ENCODE data around the gene FARP2.

Gene FARP2

GRCh38 chr2:241324775-241325174, 31.3 kb upstream of the FARP2 start:
- in situ Hi-C loops (cut with HindIII; ENCODE audit: low sequenced_read_pairs), result loop anchor here (5.0 kb wide), 1 partner anchor 108 kb away; no protein-coding TSS in a partner anchor

- in situ Hi-C loops (cut with HindIII; ENCODE audit: low sequenced_read_pairs), result loop anchor here (5.0 kb wide), 1 partner anchor 107 kb away; no protein-coding TSS in a partner anchor
Measured at GRCh38 chr2:241325257-241325656, 30.8 kb upstream of the FARP2 start.

- in situ Hi-C loops (cut with HindIII; ENCODE audit: low sequenced_read_pairs), result loop anchor here (5.0 kb wide), 1 partner anchor 102 kb away; no protein-coding TSS in a partner anchor
Measured at GRCh38 chr2:241329669-241330615, 26.1 kb upstream of the FARP2 start.

DNA sequence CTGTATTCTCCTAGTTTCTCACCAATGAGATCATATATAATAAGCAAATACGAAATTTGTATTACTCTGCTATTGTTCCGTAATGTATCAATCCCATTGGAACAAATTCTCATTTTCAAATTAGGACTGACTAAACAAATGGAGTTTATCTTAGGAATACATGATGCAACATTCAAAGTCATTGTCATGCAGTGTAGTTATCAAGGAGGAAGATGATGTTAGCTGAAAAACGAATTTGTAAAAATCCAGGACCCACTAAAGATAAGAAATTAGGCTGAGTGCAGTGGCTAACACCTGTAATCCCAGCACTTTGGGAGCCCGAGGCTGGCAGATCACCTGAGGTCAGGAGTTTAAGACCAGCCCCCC, 25.5 kb upstream of the FARP2 start:
- in situ Hi-C loops (cut with HindIII; ENCODE audit: low sequenced_read_pairs), result no loop called here

- in situ Hi-C loops (cut with HindIII; ENCODE audit: low sequenced_read_pairs), result no loop called here
Measured at GRCh38 chr2:241334813-241335212, 21.3 kb upstream of the FARP2 start.

DNA sequence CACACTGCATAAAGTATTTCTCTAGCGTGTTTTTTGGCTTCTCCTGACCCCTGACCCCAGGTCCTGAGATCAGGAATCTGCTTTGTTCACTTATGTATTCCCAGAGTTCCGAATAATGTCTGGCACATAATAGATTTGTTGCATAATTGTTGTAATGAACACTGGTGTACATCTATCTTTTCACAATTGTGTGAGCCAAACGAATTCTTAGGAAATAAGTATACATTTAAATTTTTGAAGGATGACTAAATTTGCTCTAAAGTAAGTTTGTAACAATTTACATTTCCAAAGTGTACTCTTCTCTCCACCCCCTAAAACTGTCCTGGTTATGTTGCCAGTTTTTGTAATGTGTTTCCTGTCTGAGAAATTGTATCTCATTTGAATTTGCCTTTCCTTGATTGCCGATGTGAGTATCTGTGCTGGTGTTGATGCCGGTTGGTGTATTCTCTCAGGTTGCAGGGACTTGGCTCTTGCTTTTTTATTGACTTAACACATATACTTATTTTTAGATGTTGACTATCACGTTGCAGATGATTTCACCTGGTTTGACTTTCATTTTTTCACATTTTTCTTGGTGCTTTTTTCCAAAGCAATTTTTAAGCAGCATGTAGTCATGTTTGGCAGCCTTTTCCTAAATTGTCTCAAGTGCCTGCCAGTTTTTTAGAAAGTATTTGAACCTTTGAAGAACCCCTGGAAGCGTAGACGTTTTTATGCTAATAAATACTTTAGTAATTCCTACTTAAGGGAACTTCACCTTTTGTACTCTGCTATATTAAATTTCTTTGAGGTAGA, 16.1 kb upstream of the FARP2 start:
- in situ Hi-C loops (cut with HindIII; ENCODE audit: low sequenced_read_pairs), result no loop called here

DNA sequence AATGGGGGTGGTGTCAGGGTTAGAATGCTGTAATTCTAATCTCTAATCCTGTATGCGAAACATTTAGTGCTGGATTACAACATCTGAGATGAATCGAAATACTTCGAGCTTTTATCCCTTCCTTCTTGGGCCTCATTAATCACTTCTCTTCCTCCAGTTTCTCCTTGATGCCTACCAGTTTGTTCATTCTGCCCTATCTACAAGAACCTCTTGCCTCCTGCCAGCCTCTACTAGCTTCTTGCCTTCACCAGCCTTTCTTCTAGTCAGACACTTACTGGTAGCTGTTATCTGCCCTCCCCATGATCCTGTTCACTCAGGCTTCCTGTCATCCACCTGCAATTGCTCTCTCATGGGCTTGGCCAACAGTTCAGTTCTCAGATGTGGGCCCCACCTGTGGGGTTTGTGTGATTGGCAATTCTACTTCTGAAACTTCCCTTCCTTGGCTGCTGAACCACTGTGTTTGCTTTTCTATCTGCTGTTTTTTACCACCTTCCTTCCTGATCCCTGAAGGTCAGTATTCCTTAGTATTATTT, 15.4 kb upstream of the FARP2 start:
- in situ Hi-C loops (cut with HindIII; ENCODE audit: low sequenced_read_pairs), result no loop called here

DNA sequence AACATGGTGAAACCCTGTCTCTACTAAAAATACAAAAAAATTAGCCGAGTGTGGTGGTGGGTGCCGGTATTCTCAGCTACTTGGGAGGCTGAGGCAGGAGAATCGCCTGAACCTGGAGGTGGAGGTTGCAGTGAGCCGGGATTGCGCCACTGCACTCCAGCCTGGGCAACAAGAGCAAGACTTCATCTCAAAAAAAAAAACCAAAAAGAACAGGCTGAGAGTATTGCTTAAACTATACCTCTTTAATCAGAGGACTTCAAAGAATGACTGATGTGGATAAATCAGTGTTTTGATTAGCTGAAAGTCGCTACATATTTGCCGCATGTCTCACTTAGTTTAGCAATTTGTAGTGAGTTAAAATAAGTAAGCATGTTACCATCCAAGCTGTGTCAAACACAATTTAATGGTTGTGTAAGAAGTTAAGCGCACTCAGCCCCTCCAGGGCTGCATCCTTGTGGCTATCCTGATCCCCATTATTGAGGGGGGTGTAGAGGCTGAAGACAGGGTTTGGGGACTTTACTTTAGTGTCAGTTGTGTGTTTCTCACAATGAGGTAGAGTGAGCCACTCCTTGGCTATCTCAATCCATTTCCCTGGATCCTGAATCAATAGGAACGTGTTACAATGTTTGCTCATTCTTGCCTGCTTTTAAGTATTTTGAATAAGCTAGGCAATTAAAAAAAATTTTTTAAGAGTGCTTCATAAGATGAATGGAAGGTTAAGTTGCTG, 11.0 kb upstream of the FARP2 start:
- in situ Hi-C loops (cut with HindIII; ENCODE audit: low sequenced_read_pairs), result no loop called here

DNA sequence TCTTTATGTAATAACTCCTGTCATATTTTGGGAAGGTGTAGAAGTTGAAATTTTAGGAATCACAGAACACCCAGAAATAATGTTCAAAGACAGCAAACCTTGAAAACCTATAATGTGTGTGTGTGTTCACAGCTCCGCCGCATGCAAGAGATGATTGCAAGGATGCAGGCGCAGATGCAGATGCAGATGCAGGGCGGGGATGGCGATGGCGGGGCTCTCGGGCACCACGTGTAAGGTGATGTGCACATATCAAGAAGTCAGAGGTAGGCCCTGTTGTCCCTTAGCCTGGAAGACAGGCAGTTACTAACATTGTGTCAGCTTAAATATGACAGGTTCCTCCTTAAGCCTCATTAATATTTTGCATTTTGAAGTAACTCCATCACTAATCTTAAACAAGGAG, 6.1 kb upstream of the FARP2 start:
- in situ Hi-C loops (cut with HindIII; ENCODE audit: low sequenced_read_pairs), result no loop called here

- in situ Hi-C loops (cut with HindIII; ENCODE audit: low sequenced_read_pairs), result no loop called here
Measured at GRCh38 chr2:241350530-241350877, 5.6 kb upstream of the FARP2 start.

GRCh38 chr2:241350878-241351639, 5.0 kb upstream of the FARP2 start:
- in situ Hi-C loops (cut with HindIII; ENCODE audit: low sequenced_read_pairs), result no loop called here

DNA sequence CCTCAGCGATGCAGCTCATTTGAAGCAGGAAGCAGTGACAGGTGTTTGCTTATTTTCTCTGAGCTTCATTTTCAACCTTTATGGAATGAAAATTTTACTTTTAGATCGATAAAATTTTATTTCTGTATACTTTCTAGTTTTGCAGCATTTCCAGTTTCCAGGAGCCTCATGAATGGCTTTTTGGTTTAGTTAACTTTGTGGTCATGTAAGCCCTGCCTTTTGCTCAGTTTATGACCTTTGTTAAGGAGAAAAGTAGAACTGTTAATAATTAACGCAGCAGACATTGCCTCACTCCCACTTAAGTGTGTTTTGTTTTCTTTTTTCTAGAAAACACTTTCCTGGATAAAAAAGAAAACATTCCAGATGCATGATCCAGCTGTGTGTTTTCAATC, 4.4 kb upstream of the FARP2 start:
- in situ Hi-C loops (cut with HindIII; ENCODE audit: low sequenced_read_pairs), result no loop called here

DNA sequence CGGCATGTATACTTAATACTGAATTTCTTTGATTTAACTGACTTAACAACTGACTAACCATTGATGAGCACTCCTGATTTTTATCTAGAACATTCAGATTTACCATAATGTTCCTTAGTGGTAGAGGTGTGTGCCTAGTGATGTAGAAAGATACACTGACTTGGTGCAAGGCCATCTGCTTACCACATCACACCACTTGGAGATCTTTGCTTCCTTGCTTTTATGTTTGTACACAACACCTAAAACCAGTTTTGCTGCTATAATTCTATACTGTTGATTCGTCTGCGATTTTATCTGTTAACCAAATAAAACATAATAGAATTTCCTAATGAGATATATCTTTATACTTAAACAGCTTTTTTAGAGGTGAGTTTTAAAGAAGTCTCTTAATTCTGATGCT, 3.9 kb upstream of the FARP2 start:
- in situ Hi-C loops (cut with HindIII; ENCODE audit: low sequenced_read_pairs), result no loop called here

DNA sequence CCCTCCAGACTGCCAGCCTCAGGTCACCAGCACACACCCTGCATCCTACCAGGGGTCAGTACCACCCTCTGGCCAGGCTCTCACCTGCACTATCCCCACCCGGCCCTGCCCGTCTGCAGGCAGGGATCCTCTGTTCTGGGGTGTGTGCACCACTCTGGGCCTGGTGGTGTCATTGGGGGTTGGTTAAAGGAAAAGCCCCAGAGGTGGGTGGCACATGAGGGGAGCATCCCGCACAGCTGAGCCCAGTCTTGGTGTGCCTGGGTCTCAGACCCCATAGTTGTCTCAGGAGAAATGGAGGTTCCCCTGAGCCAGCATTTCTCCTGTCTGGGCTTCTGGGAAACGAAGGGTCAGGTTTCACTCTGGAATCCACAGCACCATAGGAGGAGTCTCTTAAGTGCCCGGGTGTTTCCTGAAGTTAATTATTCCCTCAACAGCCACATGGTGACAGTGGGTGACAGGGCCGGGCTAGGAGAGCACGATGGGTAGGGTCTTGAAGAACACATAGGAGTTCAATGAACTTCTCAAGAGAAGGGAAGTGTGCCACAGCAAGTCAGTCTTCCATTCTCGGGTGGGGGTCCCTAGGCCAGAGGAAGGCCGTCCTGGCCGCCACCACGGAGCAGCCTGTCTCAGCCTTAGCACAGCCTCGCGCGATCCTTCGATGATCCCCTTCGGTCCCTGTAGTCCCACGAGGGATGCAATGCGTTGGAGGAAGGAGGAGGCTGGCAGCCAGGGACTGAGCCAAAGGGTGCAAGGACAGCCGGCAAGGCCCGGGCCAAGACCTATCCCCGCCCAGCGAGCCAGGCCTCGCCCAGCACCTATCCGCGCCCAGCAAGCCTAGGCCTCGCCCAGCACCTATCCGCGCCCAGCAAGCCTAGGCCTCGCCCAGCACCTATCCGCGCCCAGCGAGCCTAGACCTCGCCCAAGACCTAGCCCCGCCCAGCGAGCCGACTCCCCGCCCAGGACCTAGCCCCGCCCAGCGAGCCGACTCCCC, 1.1 kb upstream of the FARP2 start:
- in situ Hi-C loops (cut with HindIII; ENCODE audit: low sequenced_read_pairs), result no loop called here

GRCh38 chr2:241356871-241357260, 781 bp downstream of the FARP2 start:
- in situ Hi-C loops (cut with HindIII; ENCODE audit: low sequenced_read_pairs), result no loop called here

DNA sequence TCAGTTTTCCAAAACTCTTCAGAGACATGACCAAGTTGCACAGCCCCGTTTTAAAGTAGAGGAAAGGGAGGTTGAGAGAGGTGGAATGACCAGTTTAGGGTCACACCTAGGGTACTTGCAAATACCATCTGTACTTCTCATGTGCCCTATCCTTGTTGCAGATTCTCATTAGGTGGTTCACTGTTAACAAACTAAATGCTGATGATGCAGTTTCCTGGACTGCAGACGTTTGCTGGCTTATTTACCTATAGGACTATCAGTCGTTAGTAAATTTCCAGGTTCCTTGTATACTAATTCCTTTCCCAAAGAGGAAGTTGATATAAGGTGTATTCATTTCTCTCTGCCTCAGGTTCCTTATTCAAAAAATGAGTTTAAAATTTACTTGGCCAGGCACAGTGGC, 1.4 kb downstream of the FARP2 start:
- in situ Hi-C loops (cut with HindIII; ENCODE audit: low sequenced_read_pairs), result no loop called here

DNA sequence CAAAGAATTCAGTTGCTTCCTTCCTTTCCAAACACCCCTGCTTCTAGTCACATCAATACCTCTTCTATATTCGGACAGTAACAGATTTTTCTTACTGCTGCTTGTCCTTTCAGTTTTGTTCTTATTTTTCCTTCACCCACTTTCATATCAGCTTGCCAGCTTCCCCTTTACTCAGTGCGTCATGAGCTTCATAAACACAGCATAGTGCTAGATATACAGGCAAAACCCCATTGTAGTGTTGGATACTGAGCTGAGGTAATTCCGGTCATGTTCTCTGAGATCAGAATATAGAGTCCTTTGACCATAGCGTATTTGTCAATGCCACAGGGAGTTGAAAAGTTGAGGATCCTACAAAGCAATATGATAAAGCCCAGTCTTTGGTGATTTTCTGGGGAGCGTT, 2.4 kb downstream of the FARP2 start:
- in situ Hi-C loops (cut with HindIII; ENCODE audit: low sequenced_read_pairs), result no loop called here

DNA sequence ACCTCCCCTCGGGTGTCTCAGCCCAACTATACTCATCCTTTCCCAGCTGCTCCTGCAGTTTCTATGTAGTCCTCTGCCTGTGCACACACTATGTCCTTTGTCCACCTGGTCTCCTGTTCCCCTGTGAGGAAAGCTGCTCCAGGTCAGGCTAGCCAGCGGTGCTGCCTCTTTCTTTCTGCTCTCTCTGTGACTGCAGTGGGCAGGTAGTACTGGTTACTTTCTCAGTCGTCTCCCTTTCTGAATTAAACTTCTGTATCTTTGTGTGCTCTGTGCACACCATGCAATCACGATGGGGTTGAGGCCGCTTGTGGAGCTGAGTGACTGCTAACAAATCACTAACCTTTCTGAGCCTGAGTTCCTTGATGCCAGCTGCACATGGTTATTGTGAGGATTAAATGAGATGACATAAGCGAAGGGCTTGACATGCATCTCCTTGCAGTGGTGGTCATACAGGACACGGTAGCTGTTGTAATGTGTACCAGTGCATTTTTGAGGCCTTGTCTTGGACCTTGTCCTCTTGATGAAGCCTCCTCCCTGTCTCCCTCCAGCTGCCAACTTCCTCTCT, 3.5 kb downstream of the FARP2 start:
- in situ Hi-C loops (cut with HindIII; ENCODE audit: low sequenced_read_pairs), result no loop called here

GRCh38 chr2:241363426-241363825, 7.3 kb downstream of the FARP2 start:
- in situ Hi-C loops (cut with HindIII; ENCODE audit: low sequenced_read_pairs), result no loop called here
